Parathyroid adenoma (tissue), 2 donors: ENCODE data around the gene HHIPL1.

Experiments
- H2AFZ ChIP-seq: fragments of 300-600 bp; sonication (generic); one replicate; pipeline ENCODE4 v1.7.0; 2017; ENCODE audit warnings: antibody characterized with exemption, mild to moderate bottlenecking
- H3K27ac ChIP-seq: fragments of 300-600 bp; sonication (generic); one replicate; pipeline ENCODE4 v1.7.0; 2017
- H3K27me3 ChIP-seq: fragments of 300-600 bp; sonication (generic); one replicate; pipeline ENCODE4 v1.7.0; 2017; ENCODE audit warnings: low read length; ENCODE audit not compliant: control insufficient read depth, insufficient read depth
- H3K36me3 ChIP-seq: fragments of 300-600 bp; sonication (generic); one replicate; pipeline ENCODE4 v1.7.0; 2017; ENCODE audit warnings: low read length; ENCODE audit not compliant: control insufficient read depth, insufficient read depth
- H3K4me1 ChIP-seq: fragments of 300-600 bp; sonication (generic); one replicate; pipeline ENCODE4 v1.7.0; 2017; ENCODE audit warnings: control low read depth
- H3K4me2 ChIP-seq: fragments of 300-600 bp; sonication (generic); one replicate; pipeline ENCODE4 v1.7.0; 2017; ENCODE audit warnings: low read length
- H3K4me3 ChIP-seq: fragments of 300-600 bp; sonication (generic); one replicate; pipeline ENCODE4 v1.7.0; 2017; ENCODE audit warnings: low read depth, low read length
- H3K79me2 ChIP-seq: fragments of 300-600 bp; sonication (generic); one replicate; pipeline ENCODE4 v1.7.0; 2017; ENCODE audit warnings: control low read depth
- H3K9ac ChIP-seq: fragments of 300-600 bp; sonication (generic); one replicate; pipeline ENCODE4 v1.7.0; 2017; ENCODE audit warnings: mild to moderate bottlenecking
- H3K9me3 ChIP-seq: fragments of 300-600 bp; sonication (generic); one replicate; pipeline ENCODE4 v1.7.0; 2017; ENCODE audit warnings: low read length; ENCODE audit not compliant: control insufficient read depth
- CTCF ChIP-seq: fragments of 300-600 bp; sonication (generic); IDR thresholded peaks from one replicate; pipeline ENCODE4 v1.7.0; 2017; ENCODE audit warnings: antibody characterized with exemption, mild to moderate bottlenecking
- donor health status: primary hyperparathyroidism.

The HHIPL1 gene

GRCh38 chr14:99662846-99663245 is 17.9 kb downstream of the HHIPL1 start:
- H2AFZ ChIP-seq = no peak overlapping the region
- H3K27me3 ChIP-seq = no peaks in the 10 kb centered on the region
- H3K4me1 ChIP-seq = peaks cover 7% of the 10 kb centered on the region
- H3K9me3 ChIP-seq = no peaks in the 10 kb centered on the region
- no peak overlapping the region for H3K4me3 ChIP-seq
- H3K27ac ChIP-seq = no peak overlapping the region
- H3K9ac ChIP-seq = no peak overlapping the region
- TF ChIP-seq CTCF = no peak
- H3K36me3 ChIP-seq = no peaks in the 10 kb centered on the region
- H3K79me2 ChIP-seq = no peaks in the 10 kb centered on the region
- H3K4me2 ChIP-seq = no peak overlapping the region

DNA sequence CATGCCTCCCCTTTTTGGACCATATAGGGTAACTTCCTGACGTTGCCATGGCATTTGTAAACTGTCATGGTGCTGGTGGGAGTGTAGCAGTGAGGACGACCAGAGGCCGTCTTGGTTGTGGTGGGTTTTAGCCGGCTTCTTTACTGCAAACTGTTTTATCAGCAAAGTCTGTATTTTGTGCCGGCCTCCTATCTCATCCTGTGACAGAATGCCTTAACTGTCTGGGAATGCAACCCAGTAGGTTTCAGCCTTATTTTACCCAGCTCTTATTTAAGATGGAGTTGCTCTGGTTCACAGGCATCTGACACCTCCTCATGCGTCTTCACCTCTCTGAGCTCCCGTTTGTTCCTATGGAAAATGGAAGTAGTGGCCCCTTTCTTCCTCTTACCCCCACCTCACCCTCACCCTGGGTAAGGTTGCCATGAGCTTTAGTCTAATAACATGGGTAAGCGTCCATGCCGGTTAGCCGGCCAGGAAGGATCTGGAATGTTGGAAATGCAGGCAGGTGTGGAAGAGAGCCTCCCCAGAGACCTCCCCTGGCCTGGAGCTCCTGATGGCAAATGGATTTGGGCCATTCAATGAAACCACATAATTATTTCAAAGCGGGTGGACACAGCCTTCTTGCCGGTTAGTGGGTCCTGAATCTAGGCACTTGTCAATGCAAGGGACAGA is 18.6 kb downstream of the HHIPL1 start:
- H3K9ac ChIP-seq = no peak overlapping the region
- no peak overlapping the region for H3K4me3 ChIP-seq
- H3K79me2 ChIP-seq = no peaks in the 10 kb centered on the region
- no peaks in the 10 kb centered on the region for H3K36me3 ChIP-seq
- H3K4me2 ChIP-seq = no peak overlapping the region
- H3K4me1 ChIP-seq = peaks cover 7% of the 10 kb centered on the region
- H3K27ac ChIP-seq = no peak overlapping the region
- H3K27me3 ChIP-seq = no peaks in the 10 kb centered on the region
- TF ChIP-seq CTCF = no peak
- H3K9me3 ChIP-seq = no peaks in the 10 kb centered on the region
- H2AFZ ChIP-seq = no peak overlapping the region

GRCh38 chr14:99664058-99664936 is 19.4 kb downstream of the HHIPL1 start:
- no peak overlapping the region for H3K4me2 ChIP-seq
- H3K36me3 ChIP-seq = no peaks in the 10 kb centered on the region
- H3K9me3 ChIP-seq = no peaks in the 10 kb centered on the region
- peaks cover 7% of the 10 kb centered on the region for H3K4me1 ChIP-seq
- no peaks in the 10 kb centered on the region for H3K27me3 ChIP-seq
- TF ChIP-seq CTCF = no peak
- H3K79me2 ChIP-seq = no peaks in the 10 kb centered on the region
- H3K9ac ChIP-seq = no peak overlapping the region
- H3K4me3 ChIP-seq = no peak overlapping the region
- H2AFZ ChIP-seq = no peak overlapping the region
- H3K27ac ChIP-seq = no peak overlapping the region

DNA sequence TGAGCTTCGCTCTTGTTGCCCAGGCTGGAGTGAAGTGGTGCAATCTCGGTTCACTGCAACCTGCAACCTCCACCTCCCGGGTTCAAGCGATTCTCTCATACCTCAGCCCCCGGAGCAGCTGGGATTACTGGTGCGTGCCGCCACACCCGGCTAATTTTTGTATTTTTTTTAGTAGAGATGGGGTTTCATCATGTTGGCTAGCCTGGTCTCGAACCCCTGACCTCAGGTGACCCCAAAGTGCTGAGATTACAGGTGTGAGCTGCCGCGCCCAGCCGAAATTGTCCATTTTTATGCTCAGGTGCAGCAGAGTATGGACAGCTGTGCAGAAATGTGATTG is 20.0 kb downstream of the HHIPL1 start:
- no peaks in the 10 kb centered on the region for H3K9me3 ChIP-seq
- H3K27ac ChIP-seq = no peak overlapping the region
- no peak overlapping the region for H2AFZ ChIP-seq
- H3K27me3 ChIP-seq = no peaks in the 10 kb centered on the region
- peaks cover 7% of the 10 kb centered on the region for H3K4me1 ChIP-seq
- no peak overlapping the region for H3K4me3 ChIP-seq
- no peaks in the 10 kb centered on the region for H3K36me3 ChIP-seq
- no peaks in the 10 kb centered on the region for H3K79me2 ChIP-seq
- H3K9ac ChIP-seq = no peak overlapping the region
- TF ChIP-seq CTCF = no peak
- H3K4me2 ChIP-seq = no peak overlapping the region
